ENCODE data around the gene FBH1.

DNA sequence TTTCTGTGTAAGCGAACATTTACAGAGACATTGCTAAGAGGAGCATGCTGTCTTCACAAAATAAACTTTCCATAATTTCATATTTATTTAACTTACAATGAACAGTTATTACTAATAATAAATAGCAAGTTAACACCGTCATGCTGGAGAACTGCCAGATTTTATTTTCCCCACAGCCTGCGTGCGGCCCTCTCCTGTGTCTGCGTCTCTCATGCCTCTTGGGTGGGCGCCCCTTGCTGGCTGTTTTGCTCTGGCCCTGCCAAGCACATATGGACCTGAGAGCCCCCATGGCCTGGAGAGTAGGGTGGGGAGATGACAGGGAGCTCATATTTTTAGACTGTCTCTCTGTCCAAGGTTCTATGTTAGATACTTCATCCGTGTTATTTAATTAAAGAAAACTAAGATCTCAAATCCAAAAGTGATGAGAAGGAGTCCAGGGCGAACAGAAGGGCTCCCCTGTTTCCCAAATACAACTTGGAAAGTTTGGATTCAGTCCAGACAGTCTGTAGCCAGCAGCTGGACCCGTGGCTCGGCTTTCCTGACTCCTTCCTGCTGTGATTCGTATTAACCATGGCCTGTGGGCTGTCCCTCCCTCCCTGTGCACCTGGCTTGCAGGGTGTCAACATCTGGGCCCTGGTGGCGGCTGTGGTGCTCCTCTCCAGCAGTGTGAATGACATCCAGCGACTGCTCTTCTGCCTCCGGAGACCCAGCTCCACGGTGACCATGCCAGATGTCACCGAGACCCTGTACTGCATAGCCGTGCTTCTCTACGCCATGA is 20.5 kb downstream of the FBH1 start:
- TF ChIP-seq, protein P1, sequence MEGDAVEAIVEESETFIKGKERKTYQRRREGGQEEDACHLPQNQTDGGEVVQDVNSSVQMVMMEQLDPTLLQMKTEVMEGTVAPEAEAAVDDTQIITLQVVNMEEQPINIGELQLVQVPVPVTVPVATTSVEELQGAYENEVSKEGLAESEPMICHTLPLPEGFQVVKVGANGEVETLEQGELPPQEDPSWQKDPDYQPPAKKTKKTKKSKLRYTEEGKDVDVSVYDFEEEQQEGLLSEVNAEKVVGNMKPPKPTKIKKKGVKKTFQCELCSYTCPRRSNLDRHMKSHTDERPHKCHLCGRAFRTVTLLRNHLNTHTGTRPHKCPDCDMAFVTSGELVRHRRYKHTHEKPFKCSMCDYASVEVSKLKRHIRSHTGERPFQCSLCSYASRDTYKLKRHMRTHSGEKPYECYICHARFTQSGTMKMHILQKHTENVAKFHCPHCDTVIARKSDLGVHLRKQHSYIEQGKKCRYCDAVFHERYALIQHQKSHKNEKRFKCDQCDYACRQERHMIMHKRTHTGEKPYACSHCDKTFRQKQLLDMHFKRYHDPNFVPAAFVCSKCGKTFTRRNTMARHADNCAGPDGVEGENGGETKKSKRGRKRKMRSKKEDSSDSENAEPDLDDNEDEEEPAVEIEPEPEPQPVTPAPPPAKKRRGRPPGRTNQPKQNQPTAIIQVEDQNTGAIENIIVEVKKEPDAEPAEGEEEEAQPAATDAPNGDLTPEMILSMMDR (IDR thresholded peaks at IDR 0.05; ENCODE audit: low read depth, low read length, poor library complexity, severe bottlenecking), result no peak
- TF ChIP-seq EZH2phosphoT487 (IDR thresholded peaks at IDR 0.05; ENCODE audit: borderline replicate concordance, low read length), result no peak

Measured in DOHH2 (cell line).